Parathyroid adenoma (tissue), 2 donors: Measurements from ENCODE around the gene MRGPRF.

ENCODE experiments used
- H2AFZ ChIP-seq: fragments of 300-600 bp; sonication (generic); one replicate; pipeline ENCODE4 v1.7.0; 2017; ENCODE audit warnings: antibody characterized with exemption, mild to moderate bottlenecking
- H3K27ac ChIP-seq: fragments of 300-600 bp; sonication (generic); one replicate; pipeline ENCODE4 v1.7.0; 2017
- H3K27me3 ChIP-seq: fragments of 300-600 bp; sonication (generic); one replicate; pipeline ENCODE4 v1.7.0; 2017; ENCODE audit warnings: low read length; ENCODE audit not compliant: control insufficient read depth, insufficient read depth
- H3K36me3 ChIP-seq: fragments of 300-600 bp; sonication (generic); one replicate; pipeline ENCODE4 v1.7.0; 2017; ENCODE audit warnings: low read length; ENCODE audit not compliant: control insufficient read depth, insufficient read depth
- H3K4me1 ChIP-seq: fragments of 300-600 bp; sonication (generic); one replicate; pipeline ENCODE4 v1.7.0; 2017; ENCODE audit warnings: control low read depth
- H3K4me2 ChIP-seq: fragments of 300-600 bp; sonication (generic); one replicate; pipeline ENCODE4 v1.7.0; 2017; ENCODE audit warnings: low read length
- H3K4me3 ChIP-seq: fragments of 300-600 bp; sonication (generic); one replicate; pipeline ENCODE4 v1.7.0; 2017; ENCODE audit warnings: low read depth, low read length
- H3K79me2 ChIP-seq: fragments of 300-600 bp; sonication (generic); one replicate; pipeline ENCODE4 v1.7.0; 2017; ENCODE audit warnings: control low read depth
- H3K9ac ChIP-seq: fragments of 300-600 bp; sonication (generic); one replicate; pipeline ENCODE4 v1.7.0; 2017; ENCODE audit warnings: mild to moderate bottlenecking
- H3K9me3 ChIP-seq: fragments of 300-600 bp; sonication (generic); one replicate; pipeline ENCODE4 v1.7.0; 2017; ENCODE audit warnings: low read length; ENCODE audit not compliant: control insufficient read depth
- TF ChIP-seq, protein P1 (sequence below): fragments of 300-600 bp; sonication (generic); IDR thresholded peaks from one replicate; pipeline ENCODE4 v1.7.0; 2017; ENCODE audit warnings: antibody characterized with exemption, mild to moderate bottlenecking
- donor health status: primary hyperparathyroidism.

MRGPRF gene

DNA sequence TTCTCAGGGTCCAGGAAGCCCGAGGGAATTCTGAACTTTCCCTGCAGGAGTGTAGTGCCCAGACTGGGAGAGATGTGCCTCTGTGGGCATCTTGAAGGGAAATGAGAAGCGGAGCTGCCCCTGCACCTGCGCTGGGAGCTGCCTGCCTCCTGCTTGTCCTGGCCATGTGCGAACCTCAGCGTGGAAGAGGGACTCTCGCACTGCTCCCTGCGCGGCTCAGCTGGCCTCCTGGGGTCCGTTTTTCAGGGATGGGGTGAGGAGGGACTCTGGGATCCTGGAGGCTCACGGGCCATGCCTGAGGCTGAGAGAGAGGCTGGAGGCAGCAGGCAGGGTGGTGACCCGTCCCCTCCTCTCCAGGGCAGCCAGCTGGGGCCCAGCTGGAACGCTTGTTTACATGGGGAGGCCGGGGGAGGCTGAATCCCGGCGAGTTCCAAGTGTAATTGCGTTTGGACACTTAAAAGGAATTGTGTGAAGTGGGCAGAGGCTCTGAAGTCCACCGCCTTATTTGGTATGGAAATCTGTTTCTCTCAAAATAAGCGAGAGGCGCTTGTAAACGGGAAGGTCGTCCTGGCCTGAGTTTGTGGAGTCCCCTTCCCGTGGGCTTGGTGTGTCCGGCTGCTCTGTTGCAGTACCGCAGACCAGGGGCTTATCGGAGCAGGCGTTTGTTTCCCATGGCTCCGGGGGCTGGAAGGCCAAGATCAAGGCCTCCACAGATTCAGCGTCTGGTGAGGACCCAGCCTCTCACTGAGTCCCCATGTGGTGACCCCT, 1.2 kb upstream of the MRGPRF start:
- H3K4me2 ChIP-seq = no peak overlapping the region
- no peak overlapping the region for H2AFZ ChIP-seq
- TF ChIP-seq, protein P1, sequence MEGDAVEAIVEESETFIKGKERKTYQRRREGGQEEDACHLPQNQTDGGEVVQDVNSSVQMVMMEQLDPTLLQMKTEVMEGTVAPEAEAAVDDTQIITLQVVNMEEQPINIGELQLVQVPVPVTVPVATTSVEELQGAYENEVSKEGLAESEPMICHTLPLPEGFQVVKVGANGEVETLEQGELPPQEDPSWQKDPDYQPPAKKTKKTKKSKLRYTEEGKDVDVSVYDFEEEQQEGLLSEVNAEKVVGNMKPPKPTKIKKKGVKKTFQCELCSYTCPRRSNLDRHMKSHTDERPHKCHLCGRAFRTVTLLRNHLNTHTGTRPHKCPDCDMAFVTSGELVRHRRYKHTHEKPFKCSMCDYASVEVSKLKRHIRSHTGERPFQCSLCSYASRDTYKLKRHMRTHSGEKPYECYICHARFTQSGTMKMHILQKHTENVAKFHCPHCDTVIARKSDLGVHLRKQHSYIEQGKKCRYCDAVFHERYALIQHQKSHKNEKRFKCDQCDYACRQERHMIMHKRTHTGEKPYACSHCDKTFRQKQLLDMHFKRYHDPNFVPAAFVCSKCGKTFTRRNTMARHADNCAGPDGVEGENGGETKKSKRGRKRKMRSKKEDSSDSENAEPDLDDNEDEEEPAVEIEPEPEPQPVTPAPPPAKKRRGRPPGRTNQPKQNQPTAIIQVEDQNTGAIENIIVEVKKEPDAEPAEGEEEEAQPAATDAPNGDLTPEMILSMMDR = no peak
- no peak overlapping the region for H3K9ac ChIP-seq
- H3K4me3 ChIP-seq = no peak overlapping the region
- no peaks in the 10 kb centered on the region for H3K4me1 ChIP-seq
- no peaks in the 10 kb centered on the region for H3K36me3 ChIP-seq
- no peaks in the 10 kb centered on the region for H3K79me2 ChIP-seq
- H3K27ac ChIP-seq = no peak overlapping the region
- H3K27me3 ChIP-seq = no peaks in the 10 kb centered on the region
- H3K9me3 ChIP-seq = no peaks in the 10 kb centered on the region

DNA sequence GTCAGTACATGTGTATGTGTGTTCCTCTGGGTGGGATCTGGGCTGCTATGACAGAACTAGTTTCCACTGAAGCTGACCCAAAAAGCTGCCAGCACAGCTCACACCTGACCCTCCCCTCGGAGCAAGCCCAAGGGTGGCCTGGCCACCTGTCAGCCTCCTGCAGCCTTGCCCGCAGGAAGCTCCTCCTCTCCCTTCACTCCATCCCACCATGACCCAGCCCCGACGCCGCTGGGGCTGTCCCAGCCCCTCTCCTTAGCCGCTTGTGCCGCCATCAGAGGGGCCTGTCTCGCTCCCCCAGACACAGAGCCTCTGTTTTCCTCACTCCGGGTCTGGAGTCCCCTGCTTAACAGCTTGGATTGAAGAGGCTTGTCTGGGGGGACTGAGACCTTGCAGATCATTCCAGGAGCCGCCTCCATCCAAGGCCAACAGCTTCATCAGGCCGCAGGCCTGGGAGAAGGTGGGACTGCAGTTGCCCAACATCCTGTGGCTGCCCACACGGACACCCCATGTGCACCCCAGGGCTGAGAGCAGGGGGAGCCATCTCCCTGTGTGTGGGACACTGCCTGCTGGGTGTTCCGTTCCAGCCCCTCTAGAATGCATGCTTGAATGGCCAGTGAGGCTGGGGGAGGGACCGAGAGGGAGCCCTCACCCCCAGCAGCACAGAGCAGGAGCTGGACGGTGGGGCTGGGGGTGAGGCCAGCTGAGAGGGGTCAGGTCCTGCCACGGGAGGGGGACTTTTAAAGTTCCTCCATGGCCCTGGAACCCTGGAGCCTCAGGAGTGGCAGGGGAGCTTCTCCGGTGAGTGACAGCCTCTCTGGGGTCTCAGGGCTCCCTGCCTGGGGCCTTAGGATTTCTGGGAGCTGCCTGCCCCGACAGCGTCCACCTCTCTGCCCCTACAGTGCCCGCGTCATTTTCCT, 696 bp downstream of the MRGPRF start:
- TF ChIP-seq, protein P1 = no peak
- no peaks in the 10 kb centered on the region for H3K36me3 ChIP-seq
- H3K79me2 ChIP-seq = no peaks in the 10 kb centered on the region
- H2AFZ ChIP-seq = no peak overlapping the region
- no peak overlapping the region for H3K4me2 ChIP-seq
- H3K4me1 ChIP-seq = no peaks in the 10 kb centered on the region
- H3K4me3 ChIP-seq = no peak overlapping the region
- no peak overlapping the region for H3K9ac ChIP-seq
- H3K27ac ChIP-seq = no peak overlapping the region
- no peaks in the 10 kb centered on the region for H3K9me3 ChIP-seq
- no peaks in the 10 kb centered on the region for H3K27me3 ChIP-seq

DNA sequence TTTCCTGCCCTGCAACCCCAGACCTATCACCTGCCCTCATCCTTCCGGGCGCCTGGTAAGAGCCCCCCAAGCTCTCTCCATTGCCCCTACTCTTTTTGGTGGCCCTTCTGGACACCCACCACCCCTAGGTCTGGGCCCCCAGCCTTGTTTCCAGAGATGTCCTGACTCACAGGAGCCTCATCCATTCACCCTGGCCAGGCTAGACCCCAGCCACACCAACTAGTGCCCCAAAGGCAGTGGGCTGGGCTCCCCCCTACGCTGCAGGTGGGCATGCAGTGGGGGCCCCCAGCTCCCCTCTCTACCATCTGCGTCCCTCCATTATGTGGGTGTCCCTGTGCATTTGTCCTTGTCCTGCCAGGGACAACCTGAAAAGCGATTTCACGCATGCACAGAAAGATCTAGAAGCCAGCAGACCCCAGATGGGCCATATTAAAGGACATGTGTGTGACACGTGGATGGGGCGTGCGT, 1.4 kb downstream of the MRGPRF start:
- TF ChIP-seq, protein P1 = no peak
- no peak overlapping the region for H3K9ac ChIP-seq
- no peak overlapping the region for H2AFZ ChIP-seq
- no peaks in the 10 kb centered on the region for H3K79me2 ChIP-seq
- no peak overlapping the region for H3K4me2 ChIP-seq
- no peaks in the 10 kb centered on the region for H3K36me3 ChIP-seq
- H3K27ac ChIP-seq = no peak overlapping the region
- H3K4me1 ChIP-seq = no peaks in the 10 kb centered on the region
- H3K4me3 ChIP-seq = no peak overlapping the region
- H3K9me3 ChIP-seq = no peaks in the 10 kb centered on the region
- H3K27me3 ChIP-seq = no peaks in the 10 kb centered on the region

DNA sequence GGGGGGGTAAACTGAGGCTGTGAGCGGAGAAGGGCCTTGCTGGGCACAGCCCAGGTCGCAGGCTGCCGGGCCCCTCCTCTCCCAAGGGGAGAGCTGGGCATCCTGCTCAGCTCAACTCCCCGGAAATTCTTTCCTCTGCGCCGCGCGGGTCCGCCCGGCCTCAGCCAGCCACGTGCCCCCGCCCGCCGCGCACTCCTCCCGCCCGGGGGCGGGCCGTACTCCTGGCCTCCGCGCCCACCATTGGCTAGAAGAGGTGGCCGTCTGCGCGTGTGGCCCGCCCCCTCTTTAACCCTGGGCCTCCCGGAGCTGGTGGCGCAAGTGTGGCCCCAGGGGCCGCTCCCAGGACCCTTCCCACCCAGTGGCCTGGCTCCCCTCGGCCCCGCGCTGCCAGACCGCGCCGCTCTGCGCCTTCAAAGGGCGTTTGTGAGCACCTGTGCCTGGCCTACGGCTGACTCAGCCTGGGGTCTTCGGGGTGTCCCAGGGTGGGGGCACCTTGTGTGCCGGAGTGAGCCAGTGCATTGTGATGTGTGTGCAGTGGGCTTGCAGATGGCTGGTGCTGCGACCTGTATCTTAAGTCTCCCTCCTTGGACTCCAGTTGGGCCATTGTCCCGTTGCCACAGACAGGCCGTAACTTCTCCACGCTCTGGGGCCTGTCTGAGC, 2.0 kb downstream of the MRGPRF start:
- Histone ChIP-seq H3K27ac (no peak overlapping the region), H3K4me1 (no peaks in the 10 kb centered on the region), H3K27me3 (no peaks in the 10 kb centered on the region), H2AFZ (no peak overlapping the region), H3K79me2 (no peaks in the 10 kb centered on the region), H3K4me2 (peak overlapping the region; percentile 33), H3K9me3 (no peaks in the 10 kb centered on the region), H3K9ac (no peak overlapping the region), H3K36me3 (no peaks in the 10 kb centered on the region), H3K4me3 (no peak overlapping the region)
- TF ChIP-seq, protein P1 = no peak
